Neural cell (in vitro differentiated cells): ENCODE results near the gene TLR7.

Experiments used
- EP300 ChIP-seq: fragments of 450-650 bp; conservative IDR thresholded peaks from 2 replicates; pipeline ENCODE4 v1.6.1; 2014; ENCODE audit warnings: antibody characterized with exemption, mild to moderate bottlenecking, moderate library complexity; ENCODE audit not compliant: poor library complexity, severe bottlenecking
- POLR2AphosphoS5 ChIP-seq: IDR thresholded peaks from 2 replicates; pipeline ENCODE4 v1.6.1; 2012
- SMC3 ChIP-seq: fragments of 450-650 bp; conservative IDR thresholded peaks from 2 replicates; pipeline ENCODE4 v1.6.1; 2014; ENCODE audit warnings: antibody characterized with exemption, mild to moderate bottlenecking, moderate library complexity; ENCODE audit not compliant: poor library complexity
- TF ChIP-seq, protein P1 (sequence below): fragments of 450-650 bp; IDR thresholded peaks from 2 replicates; pipeline ENCODE4 v1.5.1; 2014; ENCODE audit warnings: antibody characterized with exemption, mild to moderate bottlenecking, moderate library complexity; ENCODE audit not compliant: poor library complexity, severe bottlenecking

DNA sequence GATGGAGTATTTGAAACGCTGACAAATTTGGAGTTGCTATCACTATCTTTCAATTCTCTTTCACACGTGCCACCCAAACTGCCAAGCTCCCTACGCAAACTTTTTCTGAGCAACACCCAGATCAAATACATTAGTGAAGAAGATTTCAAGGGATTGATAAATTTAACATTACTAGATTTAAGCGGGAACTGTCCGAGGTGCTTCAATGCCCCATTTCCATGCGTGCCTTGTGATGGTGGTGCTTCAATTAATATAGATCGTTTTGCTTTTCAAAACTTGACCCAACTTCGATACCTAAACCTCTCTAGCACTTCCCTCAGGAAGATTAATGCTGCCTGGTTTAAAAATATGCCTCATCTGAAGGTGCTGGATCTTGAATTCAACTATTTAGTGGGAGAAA lies 52.7 kb downstream of the TLR7 start:
- TF ChIP-seq, protein P1, sequence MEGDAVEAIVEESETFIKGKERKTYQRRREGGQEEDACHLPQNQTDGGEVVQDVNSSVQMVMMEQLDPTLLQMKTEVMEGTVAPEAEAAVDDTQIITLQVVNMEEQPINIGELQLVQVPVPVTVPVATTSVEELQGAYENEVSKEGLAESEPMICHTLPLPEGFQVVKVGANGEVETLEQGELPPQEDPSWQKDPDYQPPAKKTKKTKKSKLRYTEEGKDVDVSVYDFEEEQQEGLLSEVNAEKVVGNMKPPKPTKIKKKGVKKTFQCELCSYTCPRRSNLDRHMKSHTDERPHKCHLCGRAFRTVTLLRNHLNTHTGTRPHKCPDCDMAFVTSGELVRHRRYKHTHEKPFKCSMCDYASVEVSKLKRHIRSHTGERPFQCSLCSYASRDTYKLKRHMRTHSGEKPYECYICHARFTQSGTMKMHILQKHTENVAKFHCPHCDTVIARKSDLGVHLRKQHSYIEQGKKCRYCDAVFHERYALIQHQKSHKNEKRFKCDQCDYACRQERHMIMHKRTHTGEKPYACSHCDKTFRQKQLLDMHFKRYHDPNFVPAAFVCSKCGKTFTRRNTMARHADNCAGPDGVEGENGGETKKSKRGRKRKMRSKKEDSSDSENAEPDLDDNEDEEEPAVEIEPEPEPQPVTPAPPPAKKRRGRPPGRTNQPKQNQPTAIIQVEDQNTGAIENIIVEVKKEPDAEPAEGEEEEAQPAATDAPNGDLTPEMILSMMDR: no peak
- TF ChIP-seq SMC3 (no peak), EP300 (no peak), POLR2AphosphoS5 (no peak)
